Measurements from ENCODE around the gene ZBED4. TPM values are rescaled to one million over a fixed set of nuclear protein-coding genes. Genes with fewer than 3 reads are reported as not detected.

Gene ZBED4
- total and polyA plus RNA-seq, 3 donors from 2014 or later = 9.1 to 18.2 (median 17.2) TPM

GRCh38 chr22:49916831-49917230, 63.2 kb downstream of the ZBED4 start:
- Histone ChIP-seq H3K4me1 (peaks cover 5% of the 10 kb centered on the region), H3K36me3 (ENCODE audit: low read depth, missing control alignments) (no peaks in the 10 kb centered on the region), H3K27ac (no peak overlapping the region), H3K9me3 (no peaks in the 10 kb centered on the region), H3K4me3 (no peak overlapping the region), H3K27me3 (no peaks in the 10 kb centered on the region)
- intact Hi-C loops (cut with DNase I; ENCODE audit: low total_unique reads) = no loop called here
- WGBS, 2 donors = 88 to 91% methylated on average over 4 to 11 of the region's 11 CpGs
- TF ChIP-seq POLR2A (IDR thresholded peaks at IDR 0.05) (no peak), CTCF (IDR thresholded peaks at IDR 0.05) (no peak)
- DNase-seq = no peak

- no peaks in the 10 kb centered on the region for H3K27me3 ChIP-seq
- WGBS, 2 donors = 0% methylated on average over 22 to 43 of the region's 103 CpGs
- peak within 1 kb of the TSS; percentile 90 to 97 for H3K27ac ChIP-seq
- no peak for TF ChIP-seq POLR2A (IDR thresholded peaks at IDR 0.05)
- TF ChIP-seq CTCF (IDR thresholded peaks at IDR 0.05) = no peak
- DNase-seq = peak; percentile 99
- no peaks in the 10 kb centered on the region for H3K36me3 ChIP-seq (ENCODE audit: low read depth, missing control alignments)
- H3K4me1 ChIP-seq = peaks cover 5% of the 10 kb centered on the region
- H3K4me3 ChIP-seq = peak within 1 kb of the TSS; percentile 83 to 86
- intact Hi-C loops (cut with DNase I; ENCODE audit: low total_unique reads) = no loop called here
- H3K9me3 ChIP-seq = no peaks in the 10 kb centered on the region
Observed at GRCh38 chr22:49917974-49918910, 64.6 kb downstream of the ZBED4 start, which contains the start of the genes ALG12 and CRELD2. Gene ALG12, minus strand, starts transcription at chr22:49918438. Its CDS starts 4,673 bp downstream, at chr22:49913765. Gene CRELD2, plus strand, starts transcription at chr22:49918634. Its CDS starts 136 bp downstream, at chr22:49918770.

- Histone ChIP-seq H3K36me3 (ENCODE audit: low read depth, missing control alignments) (no peaks in the 10 kb centered on the region), H3K27ac (no peak overlapping the region), H3K4me1 (peaks cover 5% of the 10 kb centered on the region), H3K4me3 (peak overlapping the region; percentile 83 to 86), H3K27me3 (no peaks in the 10 kb centered on the region), H3K9me3 (no peaks in the 10 kb centered on the region)
- no peak for DNase-seq
- TF ChIP-seq POLR2A (IDR thresholded peaks at IDR 0.05) = no peak
- no peak for TF ChIP-seq CTCF (IDR thresholded peaks at IDR 0.05)
- WGBS, 2 donors = 38 to 57% methylated on average over 15 to 46 of the region's 47 CpGs
- intact Hi-C loops (cut with DNase I; ENCODE audit: low total_unique reads) = no loop called here
Observed at GRCh38 chr22:49918911-49919881, 65.6 kb downstream of the ZBED4 start.

- Histone ChIP-seq H3K27ac (no peak overlapping the region), H3K4me1 (peaks cover 5% of the 10 kb centered on the region), H3K9me3 (no peaks in the 10 kb centered on the region), H3K27me3 (no peaks in the 10 kb centered on the region), H3K4me3 (no peak overlapping the region), H3K36me3 (ENCODE audit: low read depth, missing control alignments) (no peaks in the 10 kb centered on the region)
- TF ChIP-seq CTCF (IDR thresholded peaks at IDR 0.05) (no peak), POLR2A (IDR thresholded peaks at IDR 0.05) (no peak)
- WGBS, 2 donors = 91 to 99% methylated on average over 16 to 18 of the region's 18 CpGs
- intact Hi-C loops (cut with DNase I; ENCODE audit: low total_unique reads) = no loop called here
- no peak for DNase-seq
Observed at GRCh38 chr22:49920859-49921258, 67.2 kb downstream of the ZBED4 start.
